ENCODE measurements around the gene MARCHF9.

GRCh38 chr12:57766464-57767304 lies 11.8 kb downstream of the MARCHF9 start, which contains the start of gene CYP27B1:
- TF ChIP-seq CBX3 (IDR thresholded peaks at IDR 0.05; ENCODE audit: low read depth), result no peak
- peak; percentile 60 for TF ChIP-seq POLR2AphosphoS5 (IDR thresholded peaks at IDR 0.05; ENCODE audit: low read depth, low read length)
- no peak for TF ChIP-seq EZH2 (IDR thresholded peaks at IDR 0.05)

Data from HCT116 (cell line).